Measurements from ENCODE around the gene NES. TPM values are rescaled to one million over a fixed set of nuclear protein-coding genes. Genes with fewer than 3 reads are reported as not detected.

Gene NES
- total RNA-seq, 1 experiment from 2014 or later: 56.3 TPM

DNA sequence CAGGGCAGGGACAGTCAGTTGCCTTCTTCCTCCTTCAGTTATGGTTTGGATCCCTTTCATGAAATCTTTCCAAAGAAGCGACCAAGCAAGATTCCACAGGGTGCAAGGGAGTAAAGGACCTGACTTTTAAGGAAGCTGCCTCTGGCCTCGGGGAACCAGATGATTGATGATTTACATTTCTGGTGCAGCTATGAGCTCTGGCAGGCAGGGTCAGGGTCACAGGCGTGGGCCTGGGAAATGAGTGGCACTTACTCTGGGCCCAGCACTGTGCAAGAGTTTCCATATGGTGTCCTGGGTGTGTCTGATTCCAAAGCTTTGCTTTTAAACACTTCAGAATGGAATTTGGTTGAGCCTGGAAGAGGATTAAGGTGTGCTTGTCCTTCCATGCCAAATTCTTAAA lies 35.4 kb upstream of the NES start:
- intact Hi-C loops (cut with micrococcal nuclease; ENCODE audit: unreplicated experiment): no loop called here
- ATAC-seq: no peak
- Histone ChIP-seq H3K27ac (ENCODE audit: low read length) (peak overlapping the region; percentile 88), H3K27me3 (ENCODE audit: control insufficient read depth, insufficient read depth, low read length) (no peaks in the 10 kb centered on the region), H3K4me1 (ENCODE audit: control insufficient read depth, insufficient read depth, low read length) (peaks cover 53% of the 10 kb centered on the region), H3K4me3 (ENCODE audit: low read depth in 2 of 2, low read length in 2 of 2) (no peak overlapping the region), H3K9me3 (ENCODE audit: control insufficient read depth, insufficient read depth, low read depth, low read length) (no peaks in the 10 kb centered on the region), H3K36me3 (ENCODE audit: control insufficient read depth, insufficient read depth, low read length) (no peaks in the 10 kb centered on the region)
- DNase-seq (ENCODE audit: low read depth, low spot score): no peak
- TF ChIP-seq, protein P1, sequence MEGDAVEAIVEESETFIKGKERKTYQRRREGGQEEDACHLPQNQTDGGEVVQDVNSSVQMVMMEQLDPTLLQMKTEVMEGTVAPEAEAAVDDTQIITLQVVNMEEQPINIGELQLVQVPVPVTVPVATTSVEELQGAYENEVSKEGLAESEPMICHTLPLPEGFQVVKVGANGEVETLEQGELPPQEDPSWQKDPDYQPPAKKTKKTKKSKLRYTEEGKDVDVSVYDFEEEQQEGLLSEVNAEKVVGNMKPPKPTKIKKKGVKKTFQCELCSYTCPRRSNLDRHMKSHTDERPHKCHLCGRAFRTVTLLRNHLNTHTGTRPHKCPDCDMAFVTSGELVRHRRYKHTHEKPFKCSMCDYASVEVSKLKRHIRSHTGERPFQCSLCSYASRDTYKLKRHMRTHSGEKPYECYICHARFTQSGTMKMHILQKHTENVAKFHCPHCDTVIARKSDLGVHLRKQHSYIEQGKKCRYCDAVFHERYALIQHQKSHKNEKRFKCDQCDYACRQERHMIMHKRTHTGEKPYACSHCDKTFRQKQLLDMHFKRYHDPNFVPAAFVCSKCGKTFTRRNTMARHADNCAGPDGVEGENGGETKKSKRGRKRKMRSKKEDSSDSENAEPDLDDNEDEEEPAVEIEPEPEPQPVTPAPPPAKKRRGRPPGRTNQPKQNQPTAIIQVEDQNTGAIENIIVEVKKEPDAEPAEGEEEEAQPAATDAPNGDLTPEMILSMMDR (IDR thresholded peaks at IDR 0.05): no peak
- no peak for TF ChIP-seq TCF7L2 (IDR thresholded peaks at IDR 0.05; ENCODE audit: low read depth, low read length)
- TF ChIP-seq SIN3A (IDR thresholded peaks at IDR 0.05; ENCODE audit: borderline replicate concordance, insufficient read depth, low read depth, low read length): no peak
- TF ChIP-seq, protein P2, sequence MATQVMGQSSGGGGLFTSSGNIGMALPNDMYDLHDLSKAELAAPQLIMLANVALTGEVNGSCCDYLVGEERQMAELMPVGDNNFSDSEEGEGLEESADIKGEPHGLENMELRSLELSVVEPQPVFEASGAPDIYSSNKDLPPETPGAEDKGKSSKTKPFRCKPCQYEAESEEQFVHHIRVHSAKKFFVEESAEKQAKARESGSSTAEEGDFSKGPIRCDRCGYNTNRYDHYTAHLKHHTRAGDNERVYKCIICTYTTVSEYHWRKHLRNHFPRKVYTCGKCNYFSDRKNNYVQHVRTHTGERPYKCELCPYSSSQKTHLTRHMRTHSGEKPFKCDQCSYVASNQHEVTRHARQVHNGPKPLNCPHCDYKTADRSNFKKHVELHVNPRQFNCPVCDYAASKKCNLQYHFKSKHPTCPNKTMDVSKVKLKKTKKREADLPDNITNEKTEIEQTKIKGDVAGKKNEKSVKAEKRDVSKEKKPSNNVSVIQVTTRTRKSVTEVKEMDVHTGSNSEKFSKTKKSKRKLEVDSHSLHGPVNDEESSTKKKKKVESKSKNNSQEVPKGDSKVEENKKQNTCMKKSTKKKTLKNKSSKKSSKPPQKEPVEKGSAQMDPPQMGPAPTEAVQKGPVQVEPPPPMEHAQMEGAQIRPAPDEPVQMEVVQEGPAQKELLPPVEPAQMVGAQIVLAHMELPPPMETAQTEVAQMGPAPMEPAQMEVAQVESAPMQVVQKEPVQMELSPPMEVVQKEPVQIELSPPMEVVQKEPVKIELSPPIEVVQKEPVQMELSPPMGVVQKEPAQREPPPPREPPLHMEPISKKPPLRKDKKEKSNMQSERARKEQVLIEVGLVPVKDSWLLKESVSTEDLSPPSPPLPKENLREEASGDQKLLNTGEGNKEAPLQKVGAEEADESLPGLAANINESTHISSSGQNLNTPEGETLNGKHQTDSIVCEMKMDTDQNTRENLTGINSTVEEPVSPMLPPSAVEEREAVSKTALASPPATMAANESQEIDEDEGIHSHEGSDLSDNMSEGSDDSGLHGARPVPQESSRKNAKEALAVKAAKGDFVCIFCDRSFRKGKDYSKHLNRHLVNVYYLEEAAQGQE (IDR thresholded peaks at IDR 0.05; ENCODE audit: insufficient read depth in 1 of 2, low read depth in 2 of 2, low read length in 1 of 2): no peak
- TF ChIP-seq POLR2AphosphoS5 (IDR thresholded peaks at IDR 0.05; ENCODE audit: low read depth, low read length): no peak
- no TSS peak for BruUV-seq (replicated peaks)
- in situ Hi-C loops (cut with HindIII; ENCODE audit: low pct_unique_long_range_greater_than_20kb, low sequenced_read_pairs): no loop called here
- ChIA-PET CTCF (interaction anchor here (0.6 to 4.0 kb wide), 2 partner anchors 10 to 23 kb away, joined by 3 to 29 read pairs; no protein-coding TSS in a partner anchor), POLR2A (interaction anchor here (1.0 to 1.6 kb wide), 2 partner anchors 9 to 16 kb away, joined by 3 to 5 read pairs; partner anchors contain the start of genes ISG20L2 and METTL25B)

DNA sequence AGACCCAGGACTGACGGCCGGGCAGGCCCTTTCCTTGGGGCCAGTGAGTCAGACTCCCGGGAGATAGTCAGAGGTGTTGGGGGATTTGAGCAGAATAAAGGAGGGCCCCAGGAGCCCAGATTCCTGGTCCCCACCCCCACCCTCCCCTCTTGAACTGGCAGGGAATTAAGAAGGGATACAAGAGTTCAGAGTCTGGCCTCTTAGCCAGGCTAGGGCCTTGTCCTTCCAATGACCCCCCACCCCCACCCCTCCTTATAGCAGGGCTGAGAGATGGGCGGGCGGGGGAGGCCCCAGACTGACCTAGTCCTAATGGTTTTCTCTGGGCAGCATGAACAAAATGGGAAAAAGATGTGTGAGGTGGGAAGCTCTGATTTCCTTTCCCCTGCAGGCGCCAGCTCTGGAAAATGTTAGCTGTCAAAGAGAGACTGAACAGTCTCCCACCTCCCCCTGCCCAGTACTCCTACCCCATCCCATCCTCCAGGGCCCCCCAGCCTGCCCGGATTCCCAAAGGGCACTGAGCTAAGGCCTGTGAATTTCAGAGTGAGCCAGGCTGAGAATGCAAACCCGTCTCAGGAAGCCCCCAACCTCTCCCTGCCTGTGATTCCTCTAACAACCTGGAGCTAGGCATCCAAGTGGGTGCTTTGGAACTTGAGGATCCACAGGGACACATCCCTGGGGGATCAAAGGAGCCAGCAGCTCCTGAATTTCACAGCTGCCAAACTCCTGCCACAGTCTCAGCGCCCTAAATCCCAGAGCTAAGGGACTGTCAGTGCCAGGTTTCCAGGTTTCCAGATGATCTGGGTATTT lies 34.0 kb upstream of the NES start:
- ChIA-PET POLR2A (interaction anchor here (0.5 to 1.6 kb wide), 3 partner anchors 17 to 31 kb away, joined by 3 to 5 read pairs (median 4); partner anchors contain the start of genes ISG20L2 and METTL25B), CTCF (interaction anchor here (0.8 to 4.0 kb wide), 4 partner anchors 11 to 22 kb away, joined by 4 to 29 read pairs (median 7); no protein-coding TSS in a partner anchor)
- H3K27ac ChIP-seq (ENCODE audit: low read length): peak overlapping the region; percentile 93
- ATAC-seq (no peak), DNase-seq (ENCODE audit: low read depth, low spot score) (no peak)
- no TSS peak for BruUV-seq (replicated peaks)
- no peaks in the 10 kb centered on the region for H3K27me3 ChIP-seq (ENCODE audit: control insufficient read depth, insufficient read depth, low read length)
- in situ Hi-C loops (cut with HindIII; ENCODE audit: low pct_unique_long_range_greater_than_20kb, low sequenced_read_pairs) (no loop called here), intact Hi-C loops (cut with micrococcal nuclease; ENCODE audit: unreplicated experiment) (no loop called here)
- no peak overlapping the region for H3K4me3 ChIP-seq (ENCODE audit: low read depth in 2 of 2, low read length in 2 of 2)
- H3K36me3 ChIP-seq (ENCODE audit: control insufficient read depth, insufficient read depth, low read length): no peaks in the 10 kb centered on the region
- H3K4me1 ChIP-seq (ENCODE audit: control insufficient read depth, insufficient read depth, low read length): peaks cover 65% of the 10 kb centered on the region
- TF ChIP-seq TCF7L2 (IDR thresholded peaks at IDR 0.05; ENCODE audit: low read depth, low read length) (no peak), SIN3A (IDR thresholded peaks at IDR 0.05; ENCODE audit: borderline replicate concordance, insufficient read depth, low read depth, low read length) (no peak), POLR2AphosphoS5 (IDR thresholded peaks at IDR 0.05; ENCODE audit: low read depth, low read length) (no peak)
- TF ChIP-seq, protein P1 (IDR thresholded peaks at IDR 0.05): no peak
- TF ChIP-seq, protein P2 (IDR thresholded peaks at IDR 0.05; ENCODE audit: insufficient read depth in 1 of 2, low read depth in 2 of 2, low read length in 1 of 2): no peak
- no peaks in the 10 kb centered on the region for H3K9me3 ChIP-seq (ENCODE audit: control insufficient read depth, insufficient read depth, low read depth, low read length)
